Sigmoid colon (tissue), 4 donors: ENCODE data around the gene PEAK1.

Experiments
- CTCF ChIP-seq, 4 experiments: fragments of 450-650 bp in 3 of 4; fragments of 200-600 bp in 1 of 4; IDR thresholded peaks; one replicate each; pipeline ENCODE4 v1.5.1; 2016 to 2019; ENCODE audit warnings: antibody characterized with exemption in 4 of 4, mild to moderate bottlenecking in 3 of 4, moderate library complexity in 2 of 4
- EP300 ChIP-seq, 4 donors: sonication (generic); formaldehyde crosslinking; IDR thresholded peaks; one replicate each; pipeline ENCODE4 v1.6.1; 2017; ENCODE audit warnings: antibody characterized with exemption in 4 of 4
- POLR2A ChIP-seq, 2 donors: fragments of 450-650 bp; IDR thresholded peaks; one replicate each; pipeline ENCODE4 v1.6.1; 2016; ENCODE audit warnings: antibody characterized with exemption in 2 of 2, mild to moderate bottlenecking in 2 of 2, moderate library complexity in 2 of 2
- POLR2AphosphoS5 ChIP-seq, 4 donors: sonication (generic); formaldehyde crosslinking; IDR thresholded peaks; one replicate each; pipeline ENCODE4 v1.6.1; 2017; ENCODE audit warnings: antibody characterized with exemption in 4 of 4

- no peak for TF ChIP-seq POLR2A (IDR thresholded peaks at IDR 0.05)
- no peak for TF ChIP-seq CTCF (IDR thresholded peaks at IDR 0.05)
- TF ChIP-seq POLR2AphosphoS5 (IDR thresholded peaks at IDR 0.05) = no peak
- no peak for TF ChIP-seq EP300 (IDR thresholded peaks at IDR 0.05)
These were observed 36.8 kb upstream of the PEAK1 start for GRCh38 chr15:77456746-77457145.
